Activated T-cell treated with anti-CD3 and anti-CD28 coated beads for 24 hours (primary cell): ENCODE results near the gene ARMC9.
"Not testable (repeated sequence)": the region's sequence is repeated elsewhere in the genome, so short reads cannot be mapped to it uniquely, and the experiment has no call there.

Source experiments
- DNase-seq: peaks from one replicate; pipeline ENCODE4 v3.0.0-alpha.2; 2020; ENCODE audit warnings: low read depth

The ARMC9 gene

DNA sequence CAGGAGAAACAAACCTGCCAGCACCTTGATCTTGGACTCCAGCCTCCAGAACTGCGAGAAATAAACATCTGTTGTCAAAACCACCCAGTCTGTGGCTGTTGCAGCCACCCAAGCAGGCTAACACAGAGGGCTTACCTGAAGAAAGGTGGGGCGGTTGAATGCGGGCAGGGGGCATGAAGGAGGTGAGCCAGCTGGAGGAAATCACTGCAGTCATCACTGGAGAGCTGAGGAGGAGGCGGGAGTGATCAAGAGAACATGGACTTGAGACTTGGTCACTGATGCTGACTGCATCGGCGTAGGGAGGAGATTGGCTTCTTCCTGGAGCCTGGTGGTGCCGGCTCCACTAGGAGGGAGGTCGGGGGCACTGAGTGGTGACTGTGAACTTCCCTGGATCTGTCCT lies 14.6 kb upstream of the ARMC9 start:
- no peak for DNase-seq

DNA sequence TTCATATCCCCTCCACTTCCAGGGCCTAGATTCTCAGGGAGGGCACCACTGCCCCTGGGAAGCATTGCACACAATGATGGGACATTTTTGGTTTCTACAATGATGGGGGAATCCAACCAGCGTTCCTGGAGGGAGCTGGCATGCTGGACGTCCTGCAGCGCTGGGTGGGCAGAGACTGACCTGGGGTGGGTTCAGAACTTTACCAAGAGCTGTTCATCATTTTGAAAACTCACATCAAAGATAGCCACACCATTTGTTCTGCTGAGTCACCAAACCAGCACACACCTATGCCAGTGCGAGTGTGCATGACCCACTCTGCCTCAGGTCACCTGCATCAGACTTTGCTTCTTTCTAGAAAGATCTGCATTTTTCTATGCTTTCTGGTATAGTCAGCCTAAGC lies 14.1 kb upstream of the ARMC9 start:
- DNase-seq = no peak

DNA sequence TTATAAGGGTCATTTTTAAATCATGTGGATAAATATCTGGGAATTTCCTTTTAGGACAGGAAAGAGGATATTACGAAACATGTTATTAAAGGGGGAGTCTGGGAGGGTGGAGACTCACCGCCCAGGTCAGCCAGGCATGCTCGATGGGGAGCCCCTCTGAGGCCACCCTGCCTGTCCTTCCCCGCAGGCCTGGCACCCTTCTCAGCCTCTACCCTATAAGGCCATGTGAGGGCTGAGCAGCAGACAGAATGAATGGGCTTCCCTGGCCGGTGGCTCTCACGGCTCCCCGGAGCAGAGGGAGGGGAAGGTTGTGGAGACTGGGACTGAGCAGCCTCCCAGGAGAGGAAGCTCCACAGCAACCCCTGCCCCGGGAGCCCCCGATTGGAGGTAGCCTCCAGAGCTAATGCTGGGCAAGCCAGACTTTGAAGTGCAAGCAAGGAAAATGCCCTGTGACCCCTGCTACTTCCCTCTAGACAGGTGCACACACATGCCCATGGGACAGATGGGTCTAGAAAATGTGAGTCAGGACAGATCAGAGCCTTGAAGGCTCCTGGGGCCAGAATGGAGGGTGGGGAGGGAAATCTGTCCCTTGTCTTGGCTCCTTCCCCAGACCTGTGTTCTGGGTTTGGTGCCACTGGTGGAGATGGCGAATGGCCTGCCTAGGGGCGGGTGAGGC lies 13.2 kb upstream of the ARMC9 start:
- no peak for DNase-seq

DNA sequence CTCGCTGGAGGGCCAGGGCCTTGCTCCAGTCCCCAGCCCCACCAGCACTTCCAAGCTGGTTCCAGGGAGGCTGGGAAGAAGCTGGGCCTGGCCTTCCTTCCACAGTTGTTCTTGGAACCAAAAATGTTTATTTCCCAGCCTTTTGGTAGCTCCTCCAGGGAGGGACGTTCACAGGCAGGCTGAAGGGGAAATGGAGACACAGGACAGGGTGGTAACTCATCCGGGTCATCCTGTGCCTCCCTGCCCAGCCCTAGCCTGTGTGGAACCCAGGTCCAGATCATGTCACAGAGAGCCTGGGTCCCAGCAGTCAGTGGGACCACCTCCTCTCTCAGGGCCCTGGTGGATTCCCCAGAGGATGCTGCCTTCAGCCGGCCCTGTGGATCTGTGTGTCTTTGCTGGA lies 12.5 kb upstream of the ARMC9 start:
- DNase-seq = no peak

DNA sequence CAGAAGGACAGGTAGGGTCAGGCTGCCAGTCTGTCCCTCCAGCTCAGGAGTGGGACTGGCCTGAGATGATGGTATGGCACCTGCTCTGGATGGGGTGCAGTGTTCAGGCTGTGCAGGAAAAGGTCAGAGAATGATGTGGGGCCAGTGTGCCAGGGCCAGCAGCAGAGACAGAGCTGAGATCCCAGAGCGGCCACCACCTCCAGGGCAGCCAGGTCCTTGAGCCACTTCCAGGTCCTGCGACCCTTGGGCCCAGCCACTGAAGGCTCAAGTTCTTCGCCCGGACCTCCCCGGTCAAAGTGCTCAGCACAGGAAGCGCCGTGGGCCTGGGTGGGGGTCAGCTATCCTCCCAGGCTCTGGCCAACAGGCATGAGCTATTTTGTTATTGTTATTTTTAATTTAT lies 12.1 kb upstream of the ARMC9 start:
- no peak for DNase-seq

DNA sequence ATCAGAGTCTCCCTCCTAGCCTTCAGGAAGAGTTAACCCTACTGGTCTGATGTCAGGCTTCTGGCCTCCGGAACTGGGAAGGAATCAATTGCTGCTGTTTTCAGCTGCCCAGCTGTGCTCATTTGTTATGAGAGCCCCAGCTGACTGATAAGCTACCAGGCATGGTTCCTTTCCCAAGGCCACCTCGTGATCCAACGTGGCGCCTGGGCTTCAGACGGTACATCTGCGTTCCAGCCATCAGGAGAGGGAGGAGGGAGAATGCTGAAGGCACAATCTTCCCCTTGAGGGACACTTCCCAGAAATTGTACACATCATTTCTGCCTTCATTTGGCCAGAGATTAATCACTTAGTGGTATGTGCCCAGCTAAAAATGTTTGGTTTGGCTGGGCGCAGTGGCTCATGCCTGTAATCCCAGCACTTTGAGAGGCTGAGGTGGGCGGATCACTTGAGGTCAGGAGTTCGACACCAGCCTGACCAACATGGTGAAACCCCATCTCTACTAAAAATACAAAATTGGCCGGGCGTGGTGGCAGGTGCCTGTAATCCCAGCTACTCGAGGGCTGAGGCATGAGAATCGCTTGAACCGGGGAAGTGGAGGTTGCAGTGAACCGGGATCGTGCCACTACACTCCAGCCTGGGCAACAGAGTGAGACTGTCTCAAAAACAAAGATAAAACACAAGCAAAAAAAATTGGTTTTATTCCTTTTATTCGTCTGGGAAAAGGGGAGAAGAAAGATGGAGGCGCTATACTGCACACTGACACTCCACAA lies 10.5 kb upstream of the ARMC9 start:
- no peak for DNase-seq

DNA sequence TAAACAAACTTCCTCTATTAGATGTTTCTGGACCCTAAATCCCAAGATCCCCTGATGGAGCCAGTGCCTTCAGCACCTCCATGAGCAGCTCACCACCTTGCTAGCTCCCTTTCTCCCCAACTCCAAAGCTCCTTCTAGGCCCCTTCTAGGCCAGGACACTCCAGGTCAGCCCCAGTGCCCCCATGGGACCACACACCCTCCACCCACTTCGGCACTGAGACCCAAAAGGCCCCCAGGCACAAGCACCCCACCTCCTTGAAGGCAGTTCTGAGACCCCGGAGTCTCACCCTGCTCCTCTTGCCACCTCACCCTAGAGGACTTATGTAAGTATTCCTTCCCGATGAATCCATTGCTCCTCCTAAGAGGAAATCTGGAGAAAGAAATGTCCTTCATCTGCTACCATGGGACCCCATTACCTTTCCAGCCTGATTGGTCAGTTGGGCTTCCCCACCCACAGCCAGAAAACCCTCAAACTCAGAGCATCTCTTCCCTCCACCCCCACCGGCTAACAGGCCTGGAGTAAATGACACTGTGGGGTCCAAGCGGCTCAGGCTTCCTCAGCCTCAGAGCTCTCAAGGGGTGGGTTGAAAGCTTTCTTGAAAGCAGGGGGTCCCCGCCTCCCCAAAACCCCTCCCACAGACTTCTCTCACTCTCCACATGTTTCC lies 9.8 kb upstream of the ARMC9 start:
- DNase-seq = no peak

DNA sequence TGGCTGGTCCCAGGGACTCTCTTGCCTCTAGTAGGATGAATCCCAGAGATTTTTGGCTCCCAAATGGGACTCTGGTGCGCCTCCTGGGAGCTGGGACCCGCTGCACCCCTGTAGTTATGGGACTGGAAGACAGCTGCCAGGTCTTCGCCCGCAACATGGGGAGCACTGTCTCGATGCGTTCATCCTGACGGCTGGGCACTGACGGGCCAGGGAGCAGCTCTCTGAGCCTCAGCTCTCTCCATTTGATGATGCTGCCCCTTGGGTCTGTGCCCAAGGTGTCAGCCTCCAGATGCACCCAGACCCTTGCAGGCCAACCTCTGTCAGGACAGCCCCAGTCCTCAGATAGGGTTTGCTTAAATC lies 9.3 kb upstream of the ARMC9 start:
- DNase-seq = no peak

DNA sequence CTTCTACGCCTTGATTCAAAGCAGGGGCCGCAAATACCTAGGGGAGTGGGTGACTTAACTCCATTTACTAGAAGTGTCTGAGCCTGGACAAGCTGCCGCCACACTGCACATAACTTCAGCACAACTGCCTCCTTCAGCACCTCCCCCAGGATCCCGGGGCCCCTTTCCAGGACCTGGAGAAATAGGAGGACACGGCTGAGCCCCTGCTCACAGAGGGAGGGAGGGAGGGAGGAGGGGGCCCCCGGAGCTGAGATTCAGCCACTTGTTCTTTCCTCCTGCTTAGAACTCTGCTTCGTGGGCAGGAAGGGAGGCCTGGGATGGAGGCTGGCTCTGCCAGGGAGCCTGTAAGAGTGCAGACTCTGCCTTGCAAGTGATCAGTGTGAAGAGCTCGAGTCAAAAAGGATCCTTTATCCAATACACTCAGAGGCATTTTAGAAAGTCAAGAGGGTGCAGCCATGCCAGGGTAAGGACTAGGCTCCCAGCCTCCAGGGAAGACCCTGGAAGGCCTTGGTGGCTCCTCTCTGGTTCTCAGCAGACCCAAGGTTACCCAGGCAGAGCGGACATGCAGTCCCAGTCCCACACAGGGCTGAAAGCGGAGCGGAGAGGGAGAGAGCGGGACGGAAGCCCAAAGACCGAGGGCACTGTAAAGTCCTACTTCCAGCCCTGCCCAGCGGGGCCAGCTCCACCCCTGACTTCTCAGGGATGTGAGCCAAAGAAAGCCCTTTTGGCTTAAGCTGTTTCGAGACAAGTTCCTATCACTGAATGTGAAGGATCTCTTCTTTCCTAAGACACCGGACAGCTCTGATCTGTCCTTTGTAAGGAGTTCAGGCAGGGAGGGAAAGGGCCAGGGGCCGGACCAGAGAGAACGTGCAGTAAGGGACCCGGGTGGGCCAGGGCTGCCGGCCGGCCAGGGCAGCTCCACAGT lies 8.6 kb upstream of the ARMC9 start:
- DNase-seq = no peak

DNA sequence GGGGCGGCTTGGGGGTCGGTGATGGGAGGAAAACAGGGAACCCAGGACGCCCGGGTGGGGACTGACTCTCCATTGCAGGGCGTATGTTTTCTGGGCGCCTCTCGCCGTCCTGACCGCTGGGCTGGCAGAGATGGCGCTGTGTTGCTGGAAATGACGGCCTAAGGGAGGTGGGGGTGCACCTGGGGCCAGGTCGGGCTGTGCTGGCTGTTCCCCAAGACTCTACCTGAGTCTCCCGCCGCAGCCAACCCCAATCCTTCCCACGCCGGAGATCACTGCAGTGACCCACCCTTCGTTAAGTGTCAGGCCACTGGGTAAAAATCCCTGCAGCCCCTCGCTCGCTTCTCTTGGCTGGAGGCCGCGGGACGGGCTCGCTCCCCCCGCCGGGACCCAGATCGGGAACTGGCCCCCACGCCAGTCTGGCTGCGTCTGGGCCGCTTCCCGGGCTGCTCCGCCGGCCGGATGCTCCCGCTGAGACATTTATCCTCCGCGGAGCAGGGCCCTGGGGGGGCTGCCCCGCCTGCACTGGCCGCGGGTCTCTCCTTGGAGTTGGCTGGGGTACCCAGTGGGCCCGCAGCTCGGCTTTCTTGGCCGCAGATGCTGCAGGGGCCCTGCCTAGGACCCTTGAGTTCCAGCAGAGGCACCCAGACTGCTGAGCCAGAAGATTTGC lies 7.8 kb upstream of the ARMC9 start:
- no peak for DNase-seq

DNA sequence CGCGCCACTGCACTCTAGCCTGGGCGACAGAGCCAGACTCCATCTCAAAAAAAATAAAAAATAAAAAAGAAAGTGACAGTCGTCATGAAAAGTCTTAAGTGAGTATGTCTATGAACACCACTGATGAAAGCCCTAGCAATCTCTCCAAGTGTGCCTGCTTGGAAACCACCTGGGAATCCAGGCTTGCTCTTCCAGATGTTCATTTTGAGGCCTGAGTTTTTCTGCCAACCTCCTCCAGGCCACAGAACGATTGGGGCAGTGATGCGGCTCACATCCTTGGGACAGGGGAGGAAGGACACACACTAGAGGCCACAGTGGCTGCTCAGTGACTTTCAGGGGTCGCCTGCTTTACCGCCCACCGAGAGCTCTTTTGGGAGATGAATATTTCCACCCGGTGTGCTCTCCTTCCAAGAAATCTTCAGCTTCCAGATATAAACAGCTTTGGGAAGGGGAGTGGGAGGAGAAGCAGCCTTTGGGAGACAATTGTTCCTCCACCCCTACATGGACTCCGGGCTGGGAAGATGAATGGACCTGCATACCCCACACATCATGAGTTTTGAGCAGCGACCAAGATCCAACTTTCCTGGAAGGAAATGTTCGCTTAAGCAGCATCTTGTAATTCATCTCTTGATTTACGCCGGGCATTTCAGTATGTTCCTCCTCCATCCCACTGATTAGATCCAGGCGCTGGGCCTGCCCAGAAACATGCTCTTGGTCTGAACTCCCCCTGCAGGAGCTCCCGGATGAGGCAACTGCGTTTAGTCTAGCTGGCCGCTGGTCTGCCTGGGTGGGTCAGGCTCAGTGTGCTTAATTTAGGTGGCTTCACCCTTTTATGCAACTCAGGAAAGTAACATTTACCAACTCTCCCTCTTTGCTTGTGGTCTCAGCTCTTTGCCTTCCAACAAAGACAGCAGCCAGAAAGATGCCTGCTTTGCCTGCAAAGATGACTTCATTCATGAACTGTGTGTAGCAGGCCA lies 6.2 kb upstream of the ARMC9 start:
- no peak for DNase-seq

DNA sequence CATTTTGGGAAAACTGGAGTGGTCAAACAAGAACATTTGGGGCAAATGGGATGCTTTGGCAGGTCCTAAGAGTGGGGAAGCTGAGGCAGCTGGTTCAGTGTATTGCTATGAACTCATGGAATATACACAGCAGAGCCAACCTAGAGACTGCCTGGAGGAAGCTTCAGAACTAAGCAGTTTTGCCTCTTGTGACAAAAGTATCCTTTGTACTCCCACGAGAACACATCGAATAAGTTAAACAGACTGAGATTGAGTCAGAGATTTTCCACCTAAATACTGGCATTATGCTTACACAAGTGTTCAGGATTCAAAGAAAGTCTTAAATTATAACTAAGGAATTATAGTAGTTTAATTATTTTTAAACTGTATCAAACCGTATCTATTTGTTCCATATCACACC lies 5.2 kb upstream of the ARMC9 start:
- no peak for DNase-seq

DNA sequence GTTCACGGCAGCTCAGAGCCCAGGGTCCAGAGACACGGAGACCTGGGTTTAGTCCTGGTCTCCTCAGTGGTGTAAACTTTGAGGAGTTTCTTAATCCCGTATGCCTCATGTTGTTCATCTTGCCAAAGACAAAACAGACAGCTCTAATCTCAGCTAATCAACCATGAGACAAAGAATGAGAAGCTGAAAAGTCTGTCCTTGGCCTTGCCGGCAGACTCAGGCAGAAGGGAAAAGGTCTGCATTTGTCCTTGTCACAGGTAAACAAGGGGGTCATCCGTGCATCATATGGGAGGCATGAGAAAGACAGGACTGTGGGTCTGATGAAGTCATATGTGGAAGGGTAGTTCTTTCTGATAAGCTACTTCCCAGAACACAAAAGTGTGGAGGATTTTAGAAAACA lies 1.8 kb upstream of the ARMC9 start:
- no peak for DNase-seq

DNA sequence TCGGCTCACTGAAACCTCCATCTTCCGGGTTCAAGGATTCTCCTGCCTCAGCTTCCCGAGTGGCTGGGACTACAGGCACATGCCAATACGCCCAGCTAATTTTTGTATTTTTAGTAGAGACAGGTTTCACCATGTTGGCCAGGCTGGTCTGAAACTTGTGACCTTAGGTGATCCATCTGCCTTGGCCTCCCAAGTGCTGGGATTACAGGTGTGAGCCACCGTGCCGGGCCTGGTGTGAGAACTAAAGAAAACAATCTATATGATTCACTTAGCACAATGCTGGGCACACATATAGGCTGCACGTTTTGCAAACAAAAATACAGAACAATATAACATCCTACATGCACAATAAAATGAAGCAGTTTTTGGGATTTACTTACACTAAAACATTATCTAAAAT lies 1.2 kb upstream of the ARMC9 start:
- not testable (repeated sequence) for DNase-seq

DNA sequence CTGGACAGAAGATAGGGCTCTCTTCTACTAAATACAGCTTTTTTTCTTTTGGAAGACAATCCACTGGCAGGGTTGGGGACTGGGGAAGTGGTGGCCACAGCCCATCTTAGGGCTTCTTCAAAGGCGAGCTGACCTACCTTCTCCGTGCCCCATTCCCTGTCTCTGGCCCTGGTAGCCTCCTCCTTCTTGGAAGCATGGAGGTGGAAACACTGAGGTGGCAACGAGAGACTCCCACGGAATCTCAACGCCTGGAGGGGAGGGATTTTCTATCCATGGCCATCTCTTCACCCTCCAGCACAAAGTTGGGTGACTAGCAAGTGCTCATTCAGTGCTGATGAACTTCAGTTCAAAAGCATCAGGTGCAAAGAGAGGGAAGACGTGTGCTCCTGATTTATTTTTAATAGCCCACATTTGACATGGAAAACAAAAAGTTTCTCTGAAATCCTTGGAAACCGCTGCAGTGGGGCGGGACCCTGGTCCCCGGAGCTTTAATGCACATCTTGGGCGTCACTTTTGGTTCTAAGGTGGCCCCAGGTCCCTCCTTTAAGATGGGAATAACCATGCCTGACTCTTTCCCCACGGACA lies 633 bp upstream of the ARMC9 start:
- DNase-seq = no peak

DNA sequence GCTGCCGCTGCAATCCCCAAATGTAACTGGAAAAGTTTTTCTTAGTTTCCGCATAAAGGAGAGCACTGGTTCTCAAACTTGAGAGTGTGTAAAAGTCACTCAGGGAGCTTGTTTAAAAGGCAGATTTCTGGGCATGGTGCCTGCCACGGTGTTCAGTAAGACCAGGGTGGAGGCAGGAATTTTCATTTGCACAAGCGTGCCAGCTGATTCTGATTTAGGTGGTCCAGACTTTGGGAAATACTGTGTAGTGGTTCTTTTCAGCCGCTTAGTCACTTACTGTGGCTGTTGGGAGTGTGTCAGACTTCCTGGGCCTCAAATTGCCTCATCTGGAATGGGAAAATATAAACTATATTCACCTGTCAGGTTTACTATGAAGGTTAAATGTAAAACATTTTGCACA lies 788 bp downstream of the ARMC9 start:
- DNase-seq = no peak

DNA sequence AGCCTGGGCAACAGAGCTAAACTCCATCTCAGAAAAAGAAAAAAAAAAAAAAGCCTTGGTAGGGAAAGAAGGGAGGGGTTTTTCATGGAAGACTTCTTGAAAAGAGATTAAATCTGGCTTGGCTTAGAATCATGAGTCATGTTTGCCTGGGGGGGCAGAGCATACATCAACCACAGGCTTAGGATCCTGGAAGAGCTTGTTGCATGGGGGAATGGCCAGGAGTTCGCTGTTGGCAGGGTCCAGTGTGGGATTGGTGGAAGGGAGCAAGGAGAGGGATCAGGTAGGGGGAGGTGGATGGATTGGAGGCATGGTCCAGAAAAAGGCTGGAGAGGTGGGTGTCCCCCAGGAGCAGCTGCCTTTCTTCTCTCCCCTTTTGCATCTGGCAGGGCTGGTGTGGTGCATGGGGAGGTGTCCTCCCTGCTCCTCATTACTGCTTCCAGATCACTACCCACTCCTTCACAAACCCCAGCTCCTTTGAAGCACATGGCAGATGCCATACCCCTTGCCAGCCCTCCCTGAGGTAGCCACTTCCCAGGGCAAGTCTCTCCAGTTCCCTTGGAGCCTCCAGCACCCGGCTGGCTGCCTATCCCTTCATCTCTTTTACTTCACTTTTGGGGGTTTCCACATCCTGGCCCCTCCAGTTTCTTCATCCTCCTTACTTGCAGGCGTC lies 2.5 kb downstream of the ARMC9 start:
- DNase-seq = no peak

DNA sequence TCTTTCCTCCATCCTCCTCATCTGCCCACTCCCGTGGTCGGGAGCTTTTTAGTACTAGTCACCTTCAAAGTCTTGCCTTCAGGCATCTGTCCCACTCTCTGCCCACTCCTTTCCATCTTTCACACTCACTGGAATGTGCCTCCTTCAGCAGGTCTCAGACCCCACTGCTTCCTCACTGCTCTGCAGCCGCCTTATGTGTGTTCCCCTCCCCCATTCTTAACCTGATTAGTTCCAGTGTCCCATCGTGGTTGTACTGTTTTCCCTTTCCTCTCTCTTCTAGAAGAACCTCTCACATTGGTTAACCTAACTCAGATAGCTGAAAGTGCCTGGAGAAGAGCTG lies 3.0 kb downstream of the ARMC9 start:
- DNase-seq = no peak

DNA sequence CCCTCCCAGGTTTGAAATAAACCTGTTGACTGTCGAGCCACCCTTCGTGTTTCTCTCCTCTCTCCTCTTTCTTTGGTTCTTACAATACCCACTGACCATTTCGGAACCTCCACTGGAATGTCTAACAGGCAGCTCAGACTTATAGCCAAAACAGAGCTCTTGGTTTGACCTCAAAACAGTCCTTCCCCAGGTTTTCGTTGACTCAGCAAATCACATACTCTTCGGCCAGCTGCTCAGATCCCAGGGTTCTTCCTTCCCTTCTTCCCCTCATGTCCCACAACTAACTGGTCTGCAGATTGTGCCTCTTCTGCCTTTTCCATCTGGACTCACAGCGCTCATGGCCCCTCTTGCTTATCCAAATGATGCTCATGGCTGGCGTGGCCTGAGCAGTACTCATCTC lies 4.7 kb downstream of the ARMC9 start:
- no peak for DNase-seq

DNA sequence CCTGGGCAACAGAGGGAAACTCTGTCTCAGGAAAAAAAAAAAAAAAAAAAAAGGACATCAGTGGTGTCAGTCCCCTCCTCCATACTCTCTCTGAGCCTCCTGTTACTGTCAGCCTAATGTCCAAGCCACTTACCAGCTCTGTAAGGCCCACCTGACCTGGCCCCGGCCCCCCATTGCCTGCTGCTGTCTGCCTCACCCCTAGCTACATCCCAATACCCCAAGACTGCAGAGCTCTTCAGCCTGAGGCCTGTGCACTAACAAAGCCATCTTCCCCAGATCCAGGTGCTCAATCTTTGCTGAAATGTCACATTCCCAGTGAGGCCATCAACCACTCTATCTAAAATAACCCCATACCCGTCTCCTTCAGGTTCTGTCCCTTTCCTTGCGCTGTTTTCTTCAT lies 5.7 kb downstream of the ARMC9 start:
- DNase-seq = no peak
